Activated T-helper 1 cell treated with Interleukin-2 at 50 U/mL for 16 hours (primary cell): Measurements from ENCODE around the gene RANBP1.
A peak's percentile ranks its signal among the peaks of the same experiment; 100 is the strongest.

Experiments used
- DNase-seq: peaks from one replicate; pipeline ENCODE4 v3.0.0-alpha.2; 2020; ENCODE audit warnings: low read depth

The RANBP1 gene

DNA sequence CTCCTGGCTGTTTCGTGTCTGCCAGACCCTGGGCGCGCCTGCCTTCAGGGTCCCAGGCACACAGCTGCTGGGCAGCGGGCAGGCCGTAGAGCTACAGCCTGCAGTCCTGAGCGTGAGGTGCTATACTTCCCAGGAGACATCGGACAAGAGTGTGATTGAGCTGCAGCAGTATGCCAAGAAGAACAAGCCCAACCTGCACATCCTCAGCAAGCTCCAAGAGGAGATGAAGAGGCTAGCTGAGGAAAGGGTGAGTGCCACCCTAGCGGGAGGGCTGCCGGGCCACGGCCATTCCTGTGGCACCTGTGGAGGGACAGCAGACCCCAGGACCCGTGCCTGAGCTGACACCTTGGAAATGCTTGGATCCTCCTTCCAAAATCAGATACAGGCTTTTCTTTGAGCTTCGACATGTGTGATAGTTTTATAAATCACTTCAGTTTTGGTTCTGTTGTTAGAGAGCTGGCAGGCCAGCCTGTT lies 7.1 kb upstream of the RANBP1 start:
- no peak for DNase-seq

DNA sequence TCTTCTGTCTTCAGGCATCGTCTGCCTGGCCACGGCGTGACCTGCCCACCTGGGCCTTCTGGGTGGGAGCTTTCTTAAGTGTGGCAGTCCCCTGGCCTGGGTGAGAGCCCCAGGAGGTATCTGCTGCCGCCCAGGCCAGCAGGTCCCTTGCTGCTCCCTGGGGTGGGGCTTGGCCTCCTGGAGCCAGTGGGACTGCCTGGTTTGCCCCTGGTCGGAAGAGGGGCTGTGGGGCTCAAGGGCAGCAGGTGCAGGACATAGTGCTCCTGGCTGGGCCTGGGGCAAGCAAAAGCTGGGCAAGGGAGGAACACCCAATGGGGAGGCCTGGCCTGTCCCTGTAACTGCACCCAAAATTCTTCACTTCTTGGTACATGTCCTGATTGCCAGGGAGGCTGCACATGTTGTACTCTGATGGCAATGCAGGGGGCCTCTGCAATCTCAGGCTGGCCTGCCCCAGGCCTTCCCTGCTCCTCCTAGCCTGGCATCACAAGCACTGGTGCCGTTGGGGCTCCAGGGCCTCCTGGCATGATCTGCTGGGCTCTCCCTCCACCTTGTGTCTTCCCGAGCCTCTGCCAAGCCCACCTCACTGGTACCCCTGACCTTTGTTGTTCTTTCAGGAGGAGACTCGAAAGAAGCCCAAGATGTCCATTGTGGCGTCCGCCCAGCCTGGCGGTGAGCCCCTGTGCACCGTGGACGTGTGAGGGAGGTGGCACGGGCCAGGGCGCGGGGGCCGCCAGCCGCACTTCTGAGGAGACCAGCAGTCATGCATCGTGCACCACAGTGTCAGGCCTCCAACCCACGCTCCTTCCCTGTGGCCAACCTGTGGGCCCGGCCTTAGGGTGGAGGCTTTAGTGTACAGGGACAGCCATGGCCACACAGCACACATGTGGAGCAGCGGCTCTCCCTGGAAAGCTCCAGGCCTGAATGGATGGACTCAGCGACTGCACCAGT lies 6.2 kb upstream of the RANBP1 start:
- no peak for DNase-seq

DNA sequence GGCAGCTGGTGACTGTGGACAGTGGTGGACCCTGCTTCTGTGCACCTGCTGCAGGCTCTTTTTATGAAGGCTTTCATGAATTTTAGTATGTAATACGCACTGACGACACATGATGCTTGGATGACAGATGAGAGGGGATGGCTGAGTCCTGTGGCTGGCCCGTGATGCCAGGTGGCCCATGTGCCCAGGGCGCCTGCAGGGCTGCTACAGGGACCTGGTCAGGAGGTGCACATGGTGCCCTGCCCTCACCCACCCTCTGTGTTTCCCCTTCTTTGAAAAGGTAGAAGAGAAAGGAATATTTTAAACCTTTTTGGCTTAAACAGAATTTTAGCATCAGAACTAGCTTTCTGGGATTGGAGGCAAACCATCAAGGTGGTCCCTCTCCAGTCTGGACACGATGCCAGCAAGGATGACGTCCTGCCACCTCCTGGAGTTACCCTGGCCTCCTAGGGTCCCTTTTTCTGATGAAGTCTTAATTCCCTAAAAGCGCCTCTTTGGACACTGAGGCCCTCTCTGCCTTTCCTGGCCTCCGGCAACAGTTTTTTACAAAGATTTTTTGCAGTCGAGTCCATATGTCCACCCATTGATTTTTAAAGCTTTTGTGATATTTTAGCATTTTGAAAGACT lies 5.4 kb upstream of the RANBP1 start:
- DNase-seq: no peak

DNA sequence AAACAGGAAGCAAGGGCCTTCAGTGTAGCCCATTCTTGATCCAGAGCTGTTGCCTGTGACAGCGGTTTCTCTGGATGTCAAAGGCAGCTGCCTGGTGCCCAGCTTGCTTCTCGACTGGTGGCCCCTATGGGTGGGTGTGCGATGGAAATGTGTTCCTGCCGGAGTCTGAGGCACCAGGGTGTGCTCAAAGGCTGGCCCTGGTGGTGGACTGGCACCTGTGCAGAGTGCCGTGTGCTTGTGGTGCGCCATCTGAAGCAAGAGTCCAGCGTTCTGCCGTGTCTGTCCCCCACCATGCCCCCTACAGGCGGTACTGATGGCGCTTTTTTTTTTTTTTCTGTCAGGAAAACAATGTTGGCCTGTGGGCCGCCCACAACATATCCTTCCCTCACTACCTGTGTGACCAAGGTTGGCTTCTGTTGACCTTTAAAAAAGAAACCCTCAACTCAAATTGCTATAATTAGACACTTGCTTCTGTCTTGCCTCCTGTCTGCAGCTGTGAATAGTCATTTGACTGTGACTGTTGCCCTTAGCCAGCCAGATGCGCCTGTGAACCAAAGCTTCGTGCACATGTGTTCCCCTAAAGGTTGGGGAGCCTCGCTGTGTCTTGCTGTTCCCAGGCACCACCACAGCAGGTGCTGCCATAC lies 4.7 kb upstream of the RANBP1 start:
- no peak for DNase-seq

DNA sequence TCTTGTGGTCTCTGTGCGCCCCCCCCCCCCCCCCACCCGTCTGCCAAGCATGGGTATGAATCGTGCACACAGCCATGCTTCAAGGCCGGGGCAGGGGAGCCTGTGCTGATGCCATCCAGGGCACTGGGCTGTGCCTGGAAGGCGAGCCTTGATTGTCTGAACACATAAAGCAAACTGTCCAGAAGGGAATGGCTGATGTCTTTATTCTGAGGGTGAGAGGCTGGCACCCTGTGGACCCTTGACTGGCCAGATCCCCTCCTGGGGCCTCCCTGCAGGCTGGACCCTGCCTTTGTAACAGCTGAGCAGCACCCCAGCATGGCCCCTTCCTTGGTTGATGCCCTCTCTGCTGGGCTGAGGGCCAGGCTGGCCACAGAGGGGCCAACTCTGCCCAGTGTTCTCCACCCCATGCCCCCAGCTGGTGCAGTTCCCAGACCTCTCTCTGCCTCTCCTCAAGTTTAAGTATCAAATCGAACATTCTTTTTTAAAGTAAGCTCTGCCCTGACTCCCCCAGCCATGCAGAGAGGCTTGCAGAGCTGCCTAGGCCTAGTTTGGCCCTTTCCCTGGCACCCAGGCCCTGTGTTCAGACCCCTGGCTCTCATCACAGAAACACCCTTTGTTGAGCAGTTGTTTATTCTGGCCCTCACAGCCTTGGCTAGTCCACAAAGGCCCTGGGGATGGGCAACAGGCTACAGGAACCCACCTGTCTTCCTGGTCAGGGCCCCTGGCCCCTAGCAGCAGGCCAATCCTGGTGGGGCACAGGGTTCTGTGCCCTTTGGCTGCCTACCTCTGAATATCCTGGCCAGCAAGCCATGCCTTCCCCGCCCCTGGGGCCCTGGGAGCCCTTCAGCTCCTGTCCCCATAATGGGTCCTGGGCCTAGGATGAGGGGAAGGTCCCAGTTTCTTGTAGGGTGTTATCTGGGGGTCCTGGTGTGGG lies 3.9 kb upstream of the RANBP1 start:
- no peak for DNase-seq

DNA sequence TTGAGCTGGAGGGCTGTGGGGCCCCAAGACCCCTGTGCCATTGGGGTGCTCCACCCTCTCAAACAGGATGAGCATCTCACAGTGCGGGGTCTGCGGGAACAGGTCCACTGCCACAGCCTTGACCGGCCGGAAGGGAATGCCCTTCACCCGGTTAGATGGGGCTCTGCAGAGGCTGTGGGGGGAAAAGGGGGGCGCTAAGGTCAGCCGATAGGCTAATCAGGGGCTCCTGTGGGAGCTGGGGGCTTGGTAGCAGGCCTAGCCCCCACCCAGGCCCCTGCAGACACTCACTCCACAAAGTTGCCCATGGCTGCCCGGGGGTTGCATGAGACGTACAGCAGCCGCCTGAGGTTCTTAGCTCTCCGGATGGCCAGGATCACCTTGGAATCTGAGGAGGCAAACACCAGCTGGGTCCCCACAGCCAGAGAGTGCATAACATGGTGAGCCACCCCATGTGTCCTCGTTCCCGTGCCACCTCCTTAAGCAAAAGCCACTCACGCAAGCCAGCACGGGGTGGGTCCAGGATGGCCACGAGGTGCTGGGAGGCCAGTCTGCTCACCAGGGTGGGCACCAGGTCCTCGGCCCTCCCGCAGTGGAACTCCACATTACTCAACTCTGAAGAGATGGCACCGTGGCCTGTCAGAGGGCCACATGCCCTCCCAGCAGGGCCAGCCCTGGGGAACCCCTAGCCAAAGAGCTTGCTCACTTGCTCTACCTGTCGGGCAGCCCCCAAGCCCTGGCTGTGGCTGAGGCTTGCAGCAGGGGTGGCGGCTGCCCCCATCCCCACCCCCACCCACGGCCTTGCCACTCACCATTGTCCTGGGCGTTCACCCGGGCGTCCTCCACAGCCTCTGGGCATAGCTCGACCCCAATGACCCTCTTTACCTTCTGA lies 3.0 kb upstream of the RANBP1 start:
- DNase-seq: no peak

DNA sequence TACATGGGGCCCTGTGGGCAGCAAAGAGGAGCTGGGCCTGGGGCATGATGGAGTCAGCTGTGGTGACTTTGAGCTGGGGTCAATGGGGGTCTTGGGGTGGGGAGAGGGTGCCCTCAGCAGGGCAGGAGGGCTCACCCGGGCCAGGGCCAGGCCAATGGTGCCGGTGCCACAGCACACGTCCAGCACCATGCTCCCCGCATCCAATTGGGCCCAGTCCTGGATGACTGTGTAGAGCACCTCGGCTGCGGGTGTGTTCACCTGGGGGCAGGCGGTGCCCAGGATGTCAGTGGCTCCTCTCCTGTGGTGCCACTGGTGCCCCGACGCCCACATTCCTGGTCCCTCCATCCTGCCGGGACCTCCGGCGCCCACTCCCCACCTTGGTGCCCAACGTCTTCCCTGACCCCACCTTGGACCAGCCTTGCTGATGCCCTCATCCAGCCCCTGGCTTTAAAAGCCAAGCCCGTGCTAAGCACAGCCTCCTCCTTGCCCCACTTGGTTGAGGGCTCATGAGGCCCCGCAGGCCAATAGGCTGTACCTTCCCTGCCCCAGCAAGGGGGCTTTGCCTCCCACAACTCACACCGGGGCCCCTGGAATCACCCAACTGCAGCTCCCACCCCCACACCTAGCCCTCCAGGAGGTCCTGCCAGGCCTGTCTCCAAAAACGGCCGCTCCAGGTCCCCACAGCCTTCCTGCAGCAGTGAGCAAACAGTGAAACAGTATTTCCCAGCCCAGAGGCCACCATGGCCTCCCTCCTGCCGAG lies 2.2 kb upstream of the RANBP1 start:
- DNase-seq: no peak

DNA sequence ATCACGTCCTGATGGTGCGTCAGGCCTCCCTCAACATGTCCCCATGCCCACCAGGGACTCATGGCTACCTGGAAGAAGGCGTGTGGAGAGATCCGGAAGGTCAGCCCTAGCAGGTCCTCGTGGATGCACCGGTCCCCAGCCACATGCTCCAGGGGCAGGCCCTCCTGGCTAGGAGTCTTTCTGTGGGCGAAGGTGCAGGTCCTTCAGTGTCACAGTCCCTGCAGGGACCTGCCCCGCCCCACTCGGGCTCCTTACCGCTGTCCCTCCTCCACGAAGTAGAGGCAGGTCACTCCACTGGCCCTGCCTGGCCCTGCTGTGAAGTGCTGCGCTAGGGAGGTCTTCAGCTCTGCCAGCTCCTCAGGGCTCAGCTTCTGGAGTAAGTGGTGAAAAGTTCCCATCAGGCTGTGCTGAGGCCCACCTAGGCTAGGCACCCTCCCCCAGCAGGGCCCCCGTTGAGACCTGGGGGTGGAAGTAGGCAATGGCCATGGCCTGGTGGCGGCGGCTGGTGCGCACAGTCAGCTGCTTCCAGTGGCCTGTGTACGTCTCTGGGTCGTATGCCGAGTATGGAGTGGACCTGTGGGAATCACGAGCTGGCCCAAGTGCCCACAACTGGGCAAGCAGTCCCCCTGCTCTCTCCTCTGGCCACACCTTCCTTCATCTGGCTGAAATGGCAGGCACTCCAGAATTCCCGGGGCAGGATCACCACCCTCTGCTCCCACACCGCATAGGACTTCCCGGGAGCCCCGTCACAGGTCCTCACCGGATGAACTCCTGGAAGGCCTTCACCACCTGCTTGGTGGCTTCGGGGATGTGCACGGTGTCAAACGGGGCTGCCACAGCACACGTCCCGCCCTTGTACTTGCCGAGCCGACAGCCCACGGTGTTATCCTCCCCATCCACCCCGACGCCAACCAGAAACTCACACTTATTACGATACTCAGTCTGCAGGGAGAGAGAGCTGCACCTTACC lies 1.1 kb upstream of the RANBP1 start:
- no peak for DNase-seq

DNA sequence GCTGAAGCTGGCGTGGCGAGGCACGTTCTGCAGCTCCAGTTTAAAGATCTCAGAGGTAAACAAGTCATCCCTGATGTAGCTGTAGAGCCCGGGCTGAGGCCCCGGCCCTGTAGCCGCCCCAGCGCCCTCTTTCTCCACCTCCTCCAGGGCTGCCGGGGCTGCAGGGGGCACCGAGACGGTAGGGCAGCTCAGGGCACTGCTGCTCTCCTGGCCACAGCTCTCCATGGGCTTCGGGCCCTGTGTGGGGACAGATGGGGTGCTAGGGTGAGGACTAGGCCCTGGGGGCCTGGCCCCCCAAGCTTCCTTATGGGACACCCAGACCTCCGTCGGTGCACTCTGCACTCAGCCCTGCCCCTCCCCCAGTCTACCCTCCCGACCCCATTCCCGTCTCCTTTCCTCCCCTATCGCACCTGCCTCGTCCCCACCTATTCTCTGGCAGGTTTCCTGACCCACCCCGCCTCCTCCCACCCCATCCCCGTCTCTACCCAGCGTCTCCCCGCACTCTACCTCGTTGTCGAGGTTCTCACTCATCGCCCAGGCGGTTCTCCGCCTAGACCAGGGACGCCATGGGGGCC lies 559 bp downstream of the RANBP1 start:
- DNase-seq: no peak

DNA sequence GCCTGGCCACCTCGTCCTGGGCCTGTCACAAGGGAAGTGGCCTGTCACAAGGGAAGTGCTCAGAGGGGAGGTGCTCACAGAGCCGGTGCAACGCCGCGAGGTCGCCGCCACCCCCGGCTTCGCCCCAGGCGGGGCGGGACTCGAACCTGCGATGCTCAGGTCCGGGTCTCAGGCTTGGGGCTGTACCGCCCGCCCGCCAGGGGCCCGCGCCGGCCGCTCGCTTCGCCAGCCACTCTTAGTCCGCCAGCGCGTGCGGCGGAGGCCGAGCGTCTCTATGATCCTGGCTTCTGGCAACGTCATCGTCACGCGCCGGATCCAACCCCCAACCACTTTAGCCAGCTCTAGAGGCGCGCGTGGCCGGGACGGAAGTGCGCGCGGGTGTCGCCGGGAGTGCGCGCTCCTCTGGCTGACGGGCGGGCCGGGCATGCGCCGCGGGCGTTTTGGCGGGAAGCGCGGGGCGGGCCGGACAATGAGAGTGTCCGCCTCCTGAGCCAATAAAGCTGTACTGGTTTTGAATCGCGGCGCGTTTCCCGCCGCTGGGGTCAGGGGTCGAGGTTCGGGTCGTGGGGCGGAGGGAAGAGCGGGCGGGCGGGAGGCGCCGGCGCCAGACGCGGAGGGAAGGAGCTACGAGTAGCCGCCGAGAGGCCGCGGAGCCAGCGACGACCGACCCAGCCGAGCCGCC lies 1.2 kb downstream of the RANBP1 start, which contains the start of gene TRMT2A:
TSS of gene TRMT2A (minus strand) at position 276 of the 682 bp plus-strand sequence. CDS start 320 bp downstream, outside the sequence.
- DNase-seq: peak; percentile 94

DNA sequence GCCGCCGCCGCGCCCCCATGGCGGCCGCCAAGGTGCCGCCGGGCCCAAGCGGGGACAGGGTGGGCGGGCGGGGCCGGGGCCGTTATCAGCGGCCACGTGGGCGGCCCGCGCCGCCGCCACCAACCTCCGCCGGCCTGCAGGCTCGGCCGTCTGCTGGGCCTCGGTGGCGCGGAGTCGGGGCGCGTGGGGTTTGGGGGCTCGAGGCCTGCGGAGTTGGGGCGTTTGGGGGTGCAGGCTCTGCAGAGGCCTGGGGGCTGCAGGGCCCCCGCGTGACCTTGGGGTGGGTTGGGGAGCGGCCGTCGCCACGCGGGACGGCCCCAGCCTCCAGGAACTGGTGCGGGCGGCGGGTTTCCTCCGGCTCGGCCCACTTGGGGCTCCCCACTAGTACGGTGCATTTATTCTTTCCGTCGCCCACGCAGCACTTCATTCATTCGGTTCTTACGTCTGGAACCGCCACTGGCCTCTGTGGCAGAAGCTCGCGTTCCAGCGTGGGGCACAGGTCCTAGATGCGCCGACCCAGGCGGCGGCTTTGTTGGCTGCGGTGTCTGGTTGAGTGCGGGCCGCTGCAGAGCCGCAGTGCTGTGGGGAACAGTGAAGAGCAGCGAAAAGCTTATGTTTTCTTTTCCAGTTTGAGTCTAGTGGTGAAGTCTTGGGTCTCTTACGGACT lies 1.9 kb downstream of the RANBP1 start:
- DNase-seq: no peak

DNA sequence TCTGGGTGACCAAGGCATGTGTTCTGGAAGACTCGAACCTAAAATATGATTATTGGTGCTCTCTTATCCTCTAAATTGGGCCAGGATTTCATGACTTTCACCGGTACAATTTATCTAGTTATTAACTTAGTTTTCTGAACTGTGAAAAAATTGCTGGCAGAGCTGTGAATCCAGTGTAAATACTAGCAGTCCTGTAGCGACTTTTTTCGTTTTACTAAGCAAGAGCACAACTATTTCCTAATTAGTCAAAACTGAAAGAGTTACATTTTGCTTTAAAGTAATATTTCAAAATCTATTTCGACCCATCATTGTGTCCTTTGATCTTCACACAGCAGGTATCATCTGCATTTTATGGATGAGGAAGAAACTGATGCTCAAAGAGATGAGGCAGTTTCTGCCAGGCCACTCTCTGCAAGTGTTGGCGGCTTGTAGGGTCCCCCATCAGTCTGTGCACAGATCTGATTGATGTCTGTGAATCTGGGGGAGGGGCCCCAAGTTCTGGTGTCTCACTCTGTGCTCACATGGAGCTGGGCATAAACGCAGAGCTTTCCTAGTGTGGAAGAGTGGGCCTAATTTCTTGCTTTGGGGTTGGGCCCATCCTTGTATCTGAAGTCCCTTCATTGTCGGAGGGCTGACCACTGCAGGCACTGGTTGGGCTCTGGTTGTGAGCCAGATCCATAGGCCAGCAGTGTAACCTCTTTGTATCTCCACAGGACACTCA lies 2.6 kb downstream of the RANBP1 start:
- DNase-seq: no peak

DNA sequence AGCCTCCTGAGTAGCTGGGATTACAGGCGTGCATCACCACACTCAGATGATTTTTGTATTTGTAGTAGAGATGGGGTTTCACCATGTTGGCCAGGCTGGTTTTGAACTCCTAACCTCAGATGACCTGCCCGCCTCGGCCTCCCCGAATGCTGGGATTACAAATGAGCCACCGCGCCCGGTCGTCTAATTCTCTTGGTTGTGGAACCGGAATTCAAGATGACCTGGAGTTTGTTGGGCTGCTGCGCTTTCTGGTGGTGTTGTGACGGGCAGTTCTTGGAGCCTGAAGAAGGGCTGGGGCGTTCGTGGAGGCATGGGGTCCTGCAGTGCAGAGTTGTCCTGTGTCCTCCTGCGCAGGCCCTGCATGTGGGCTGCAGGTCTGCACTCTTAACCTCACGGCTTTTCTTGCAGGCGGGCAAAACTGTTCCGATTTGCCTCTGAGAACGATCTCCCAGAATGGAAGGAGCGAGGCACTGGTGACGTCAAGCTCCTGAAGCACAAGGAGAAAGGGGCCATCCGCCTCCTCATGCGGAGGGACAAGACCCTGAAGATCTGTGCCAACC lies 6.0 kb downstream of the RANBP1 start:
- DNase-seq: no peak

DNA sequence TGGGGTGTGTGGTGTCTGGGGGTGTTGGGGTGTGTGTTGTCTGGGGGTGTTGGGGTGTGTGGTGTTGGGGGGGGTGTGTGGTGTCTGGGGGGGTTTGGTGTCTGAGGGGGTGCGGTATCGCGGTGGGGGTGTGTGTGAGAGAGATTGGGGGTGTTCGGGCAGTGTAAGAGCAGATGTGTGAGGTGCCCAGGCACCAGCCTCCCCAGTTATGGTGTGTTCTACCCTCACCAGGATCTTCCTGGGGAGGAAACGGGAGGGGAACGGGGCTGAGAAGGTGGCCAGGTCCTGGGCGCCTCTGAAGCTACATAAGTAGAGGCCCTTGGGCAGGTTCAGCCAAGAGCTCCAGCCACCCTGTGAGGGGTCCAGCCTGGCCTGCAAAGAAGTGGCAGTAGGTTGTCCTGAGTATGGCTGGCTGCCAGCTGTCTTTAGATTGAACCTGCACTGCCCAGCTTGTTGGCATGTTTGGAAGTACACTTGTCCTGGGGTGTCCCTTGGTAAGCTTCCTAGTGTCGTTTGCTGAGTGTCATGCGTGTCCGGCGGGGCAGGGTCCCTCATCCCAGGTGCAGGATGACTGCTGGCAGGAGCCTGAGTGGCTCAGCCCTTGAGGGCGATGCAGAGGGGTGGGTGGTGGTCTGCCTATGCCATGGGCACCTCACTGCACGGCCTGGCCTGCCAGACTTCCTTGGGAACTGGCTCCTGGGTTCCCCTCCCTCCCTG lies 7.6 kb downstream of the RANBP1 start:
- no peak for DNase-seq

DNA sequence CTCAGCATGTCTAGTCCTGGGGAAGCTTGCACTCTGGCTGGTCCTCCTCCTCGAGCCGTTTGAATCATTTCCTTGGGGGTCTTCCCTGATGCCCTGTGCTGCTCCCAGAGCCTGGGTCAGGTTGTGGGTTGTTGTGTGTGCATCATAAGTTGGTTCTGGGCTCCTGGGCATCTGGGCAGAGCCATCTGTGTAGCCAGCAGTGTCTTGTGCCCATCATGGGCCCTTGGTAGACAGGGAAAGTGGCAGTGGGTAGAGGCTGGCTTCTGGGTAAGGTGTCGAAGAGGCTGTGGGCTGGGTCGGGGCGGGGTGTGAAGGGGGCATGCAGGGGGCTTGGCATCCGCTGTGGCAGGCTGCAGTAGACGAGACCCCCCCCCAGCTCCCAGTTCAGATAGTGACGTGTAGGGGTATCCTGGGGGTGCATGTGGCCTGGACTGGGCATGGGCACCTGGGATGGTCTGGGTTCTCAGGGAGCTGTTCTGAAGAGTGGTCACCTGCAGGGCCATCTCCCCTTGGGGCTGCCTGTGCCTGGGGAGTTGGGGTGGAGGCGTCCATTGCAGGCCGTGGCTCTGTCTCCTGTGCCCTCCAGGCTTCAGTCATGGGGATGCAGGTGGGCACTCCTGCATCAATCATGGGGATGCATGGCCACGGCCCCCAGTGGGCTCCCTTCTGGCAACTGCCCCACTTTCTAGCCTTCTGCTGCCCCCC lies 8.3 kb downstream of the RANBP1 start:
- no peak for DNase-seq
